Thoracic aorta (tissue), 2 donors: ENCODE measurements around the gene LIMD2. TPM values are rescaled to one million over a fixed set of nuclear protein-coding genes. Genes with fewer than 3 reads are reported as not detected.

Experiments used
- ATAC-seq: fragments of 150-250 bp; one replicate; pipeline ENCODE4 v1.8.0; 2017; ENCODE audit warnings: low read depth; ENCODE audit not compliant: insufficient number of reproducible peaks, low FRiP score
- DNase-seq: peaks from one replicate; pipeline ENCODE4 v3.0.0-alpha.2; 2020; ENCODE audit warnings: low spot score
- H3K27ac ChIP-seq, 2 donors: fragments of 200-600 bp; sonication (generic); 1 replicate in 1 of 2; 2 replicates in 1 of 2; pipeline ENCODE4 v1.5.1; 2016; ENCODE audit warnings: mild to moderate bottlenecking in 2 of 2, moderate library complexity in 2 of 2
- H3K27me3 ChIP-seq: fragments of 200-600 bp; sonication (generic); replicated peaks from 2 replicates; pipeline ENCODE4 v1.6.0; 2016; ENCODE audit warnings: mild to moderate bottlenecking; ENCODE audit not compliant: insufficient read depth
- H3K36me3 ChIP-seq: fragments of 200-600 bp; sonication (generic); one replicate; pipeline ENCODE4 v1.5.1; 2016
- H3K4me1 ChIP-seq, 2 donors: fragments of 200-600 bp; sonication (generic); 1 replicate in 1 of 2; 2 replicates in 1 of 2; pipeline versions ENCODE4 v1.5.1 to v1.6.0; 2016; ENCODE audit warnings: low read depth in 2 of 2, mild to moderate bottlenecking in 1 of 2; ENCODE audit not compliant: control insufficient read depth in 1 of 2
- H3K4me3 ChIP-seq: fragments of 200-600 bp; sonication (generic); 2 replicates; pipeline ENCODE4 v1.5.1; 2016; ENCODE audit warnings: mild to moderate bottlenecking
- H3K9me3 ChIP-seq: fragments of 200-600 bp; sonication (generic); 2 replicates; pipeline ENCODE4 v1.5.1; 2016
- total RNA-seq, 2 donors: library from RNA; depleted of rRNA; stranded (reverse); fragments of >200 nt; gene quantifications; one replicate each; pipeline versions ENCODE4 v1.1.0 to v1.2.3, GENCODE V29; 2016
- TF ChIP-seq, protein P1 (sequence below): fragments of 200-600 bp; sonication (generic); IDR thresholded peaks from one replicate; pipeline ENCODE4 v1.5.1; 2019; ENCODE audit warnings: antibody characterized with exemption

The LIMD2 gene
- total RNA-seq, 2 donors from 2014 or later = 26.2 to 29.6 TPM

- H3K4me3 ChIP-seq = no peak overlapping the region
- ATAC-seq (no peak), DNase-seq (no peak)
- no peaks in the 10 kb centered on the region for H3K9me3 ChIP-seq
- no peaks in the 10 kb centered on the region for H3K27me3 ChIP-seq
- peaks cover 7 to 9% of the 10 kb centered on the region in 2 donors for H3K4me1 ChIP-seq
- TF ChIP-seq, protein P1, sequence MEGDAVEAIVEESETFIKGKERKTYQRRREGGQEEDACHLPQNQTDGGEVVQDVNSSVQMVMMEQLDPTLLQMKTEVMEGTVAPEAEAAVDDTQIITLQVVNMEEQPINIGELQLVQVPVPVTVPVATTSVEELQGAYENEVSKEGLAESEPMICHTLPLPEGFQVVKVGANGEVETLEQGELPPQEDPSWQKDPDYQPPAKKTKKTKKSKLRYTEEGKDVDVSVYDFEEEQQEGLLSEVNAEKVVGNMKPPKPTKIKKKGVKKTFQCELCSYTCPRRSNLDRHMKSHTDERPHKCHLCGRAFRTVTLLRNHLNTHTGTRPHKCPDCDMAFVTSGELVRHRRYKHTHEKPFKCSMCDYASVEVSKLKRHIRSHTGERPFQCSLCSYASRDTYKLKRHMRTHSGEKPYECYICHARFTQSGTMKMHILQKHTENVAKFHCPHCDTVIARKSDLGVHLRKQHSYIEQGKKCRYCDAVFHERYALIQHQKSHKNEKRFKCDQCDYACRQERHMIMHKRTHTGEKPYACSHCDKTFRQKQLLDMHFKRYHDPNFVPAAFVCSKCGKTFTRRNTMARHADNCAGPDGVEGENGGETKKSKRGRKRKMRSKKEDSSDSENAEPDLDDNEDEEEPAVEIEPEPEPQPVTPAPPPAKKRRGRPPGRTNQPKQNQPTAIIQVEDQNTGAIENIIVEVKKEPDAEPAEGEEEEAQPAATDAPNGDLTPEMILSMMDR = no peak
- no peak overlapping the region for H3K27ac ChIP-seq
- H3K36me3 ChIP-seq = peaks cover 23% of the 10 kb centered on the region
These were observed 50.1 kb downstream of the LIMD2 start for GRCh38 chr17:63649813-63650212.

- no peak for DNase-seq
- H3K27ac ChIP-seq = no peak overlapping the region
These were observed 52.0 kb downstream of the LIMD2 start for GRCh38 chr17:63647936-63648335.

GRCh38 chr17:63647065-63647725 is 52.7 kb downstream of the LIMD2 start:
- Histone ChIP-seq H3K27ac (no peak overlapping the region), H3K27me3 (no peaks in the 10 kb centered on the region), H3K9me3 (no peaks in the 10 kb centered on the region), H3K36me3 (peaks cover 7% of the 10 kb centered on the region), H3K4me3 (no peak overlapping the region), H3K4me1 (peaks cover 7 to 9% of the 10 kb centered on the region in 2 donors)
- ATAC-seq (no peak), DNase-seq (no peak)
- TF ChIP-seq, protein P1 = no peak

More at GRCh38 chr17:63647936-63648335, 52.0 kb downstream of the LIMD2 start:
- no peak for ATAC-seq
- TF ChIP-seq, protein P1 = no peak
- no peak overlapping the region for H3K4me3 ChIP-seq
- no peaks in the 10 kb centered on the region for H3K27me3 ChIP-seq
- H3K9me3 ChIP-seq = no peaks in the 10 kb centered on the region
- H3K4me1 ChIP-seq = peaks cover 7 to 9% of the 10 kb centered on the region in 2 donors
- peaks cover 14% of the 10 kb centered on the region for H3K36me3 ChIP-seq

DNA sequence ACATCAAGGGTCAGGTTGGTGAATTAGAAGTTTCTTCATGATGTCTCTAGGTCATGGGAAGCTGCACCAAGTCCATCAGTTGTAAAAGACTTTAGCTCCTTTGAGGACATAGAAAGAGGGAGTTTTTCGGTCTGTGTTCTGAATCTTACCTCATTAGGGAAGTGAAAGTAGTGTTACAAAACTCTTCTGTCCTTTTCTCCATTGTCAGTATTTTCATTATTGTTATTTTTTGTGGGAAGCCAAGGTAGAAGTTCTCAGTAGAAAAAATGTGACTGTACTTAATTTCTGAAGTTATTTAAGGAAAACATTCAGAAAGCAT is 53.5 kb downstream of the LIMD2 start:
- DNase-seq = no peak
- Histone ChIP-seq H3K9me3 (no peaks in the 10 kb centered on the region), H3K27me3 (no peaks in the 10 kb centered on the region), H3K4me3 (no peak overlapping the region), H3K27ac (no peak overlapping the region), H3K4me1 (peaks cover 7 to 9% of the 10 kb centered on the region in 2 donors), H3K36me3 (peaks cover 6% of the 10 kb centered on the region)
- ATAC-seq = no peak
- TF ChIP-seq, protein P1 = no peak

Other genes with a start within 250 kb of the LIMD2 start
- 10 to 100 TPM in 1 of 2 donors, 1 to 10 TPM in 1; 5.4 to 16.5 TPM for gene ACE, start 223.1 kb downstream of the LIMD2 start, total RNA-seq
- gene KCNH6, start 176.8 kb downstream of the LIMD2 start, total RNA-seq = not detected
- gene DCAF7, start 149.6 kb downstream of the LIMD2 start, total RNA-seq = 10 to 100 TPM; 29.2 to 29.5 TPM
- 10 to 100 TPM; 11.1 to 11.4 TPM for gene TACO1, start 99.2 kb downstream of the LIMD2 start, total RNA-seq
- 100 to 1,000 TPM in 1 of 2 donors, 10 to 100 TPM in 1; 85.3 to 102 TPM for gene MAP3K3, start 77.7 kb downstream of the LIMD2 start, total RNA-seq
- 10 to 100 TPM; 40.9 to 62.2 TPM for gene STRADA, start 41.7 kb upstream of the LIMD2 start, total RNA-seq
- gene CCDC47, start 73.5 kb upstream of the LIMD2 start, total RNA-seq = 100 to 1,000 TPM in 1 of 2 donors, 10 to 100 TPM in 1; 40.2 to 101 TPM
- gene DDX42, start 74.0 kb upstream of the LIMD2 start, total RNA-seq = 100 to 1,000 TPM in 1 of 2 donors, 10 to 100 TPM in 1; 92.9 to 157 TPM
- gene PSMC5, start 127.3 kb upstream of the LIMD2 start, total RNA-seq = 10 to 100 TPM; 58.5 to 76.1 TPM
- 10 to 100 TPM; 38.2 to 52.9 TPM for gene FTSJ3, start 127.5 kb upstream of the LIMD2 start, total RNA-seq
- gene SMARCD2, start 142.6 kb upstream of the LIMD2 start, total RNA-seq = 100 to 1,000 TPM in 1 of 2 donors, 10 to 100 TPM in 1; 81.8 to 136 TPM
- gene CSH2, start 173.6 kb upstream of the LIMD2 start, total RNA-seq = not detected
- not detected for gene GH2, start 181.8 kb upstream of the LIMD2 start, total RNA-seq
- not detected for gene CSH1, start 196.4 kb upstream of the LIMD2 start, total RNA-seq
- not detected for gene CSHL1, start 211.1 kb upstream of the LIMD2 start, total RNA-seq
- gene GH1, start 218.7 kb upstream of the LIMD2 start, total RNA-seq = not detected
- gene CD79B, start 232.2 kb upstream of the LIMD2 start, total RNA-seq = 1 to 10 TPM; 4.3 to 6.0 TPM